Testis (tissue), 2 donors: ENCODE measurements around the gene SKOR2.

Source experiments
- POLR2A ChIP-seq: fragments of 450-650 bp; IDR thresholded peaks from one replicate; pipeline ENCODE4 v1.6.1; 2017; ENCODE audit warnings: antibody characterized with exemption, mild to moderate bottlenecking, moderate library complexity
- TF ChIP-seq, protein P1 (sequence below), 3 experiments: fragments of 450-650 bp in 2 of 3; fragments of 200-600 bp in 1 of 3; sonication (generic) in 1 of 3; IDR thresholded peaks; one replicate each; pipeline ENCODE4 v1.5.1; 2016 to 2019; ENCODE audit warnings: antibody characterized with exemption in 3 of 3, mild to moderate bottlenecking in 2 of 3, moderate library complexity in 1 of 3

DNA sequence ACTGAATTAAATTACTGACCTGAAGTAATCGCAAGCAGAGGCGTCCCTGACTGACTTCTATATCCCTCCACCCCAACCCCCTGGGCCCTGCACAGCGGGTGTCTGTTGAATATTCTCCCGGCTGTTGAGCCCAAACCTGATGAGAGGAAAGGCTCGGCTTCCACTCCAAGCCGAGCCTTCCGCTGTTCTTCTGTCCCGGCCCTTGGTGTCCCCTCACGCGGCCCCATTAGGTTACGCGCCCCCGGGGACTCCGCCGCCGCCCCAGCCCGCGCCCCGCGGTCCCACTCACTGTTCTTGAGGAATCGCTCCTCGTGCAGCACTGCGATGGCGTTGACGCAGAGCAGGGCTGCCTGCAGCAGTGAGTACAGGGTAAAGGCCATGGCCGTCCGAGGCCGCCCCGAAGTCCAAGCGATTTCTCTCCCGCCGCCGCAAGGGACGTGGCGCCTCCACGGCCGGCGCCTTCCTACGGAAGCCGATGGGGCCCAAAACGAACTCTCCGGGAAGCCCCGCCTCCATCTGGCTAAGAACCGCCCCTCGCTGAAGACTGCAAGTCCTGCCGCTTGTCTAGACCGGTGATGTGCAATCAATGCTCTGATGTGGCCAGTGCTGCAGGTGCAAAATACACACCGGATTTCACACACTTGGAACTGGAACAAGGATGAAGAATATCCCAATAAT is 75.4 kb downstream of the SKOR2 start, which contains the start of gene IER3IP1:
- TF ChIP-seq, protein P1, sequence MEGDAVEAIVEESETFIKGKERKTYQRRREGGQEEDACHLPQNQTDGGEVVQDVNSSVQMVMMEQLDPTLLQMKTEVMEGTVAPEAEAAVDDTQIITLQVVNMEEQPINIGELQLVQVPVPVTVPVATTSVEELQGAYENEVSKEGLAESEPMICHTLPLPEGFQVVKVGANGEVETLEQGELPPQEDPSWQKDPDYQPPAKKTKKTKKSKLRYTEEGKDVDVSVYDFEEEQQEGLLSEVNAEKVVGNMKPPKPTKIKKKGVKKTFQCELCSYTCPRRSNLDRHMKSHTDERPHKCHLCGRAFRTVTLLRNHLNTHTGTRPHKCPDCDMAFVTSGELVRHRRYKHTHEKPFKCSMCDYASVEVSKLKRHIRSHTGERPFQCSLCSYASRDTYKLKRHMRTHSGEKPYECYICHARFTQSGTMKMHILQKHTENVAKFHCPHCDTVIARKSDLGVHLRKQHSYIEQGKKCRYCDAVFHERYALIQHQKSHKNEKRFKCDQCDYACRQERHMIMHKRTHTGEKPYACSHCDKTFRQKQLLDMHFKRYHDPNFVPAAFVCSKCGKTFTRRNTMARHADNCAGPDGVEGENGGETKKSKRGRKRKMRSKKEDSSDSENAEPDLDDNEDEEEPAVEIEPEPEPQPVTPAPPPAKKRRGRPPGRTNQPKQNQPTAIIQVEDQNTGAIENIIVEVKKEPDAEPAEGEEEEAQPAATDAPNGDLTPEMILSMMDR (IDR thresholded peaks at IDR 0.05), result peak in 1 of 3 experiments; percentile 12
- TF ChIP-seq POLR2A, result no peak
